ENCODE measurements around the gene SPSB2.

GRCh38 chr12:6866920-6867412 is 6.1 kb downstream of the SPSB2 start:
- TF ChIP-seq POLR2AphosphoS5 (IDR thresholded peaks at IDR 0.05) (peak in 1 of 3 donors; percentile 19), CTCF (IDR thresholded peaks at IDR 0.05) (no peak), POLR2A (IDR thresholded peaks at IDR 0.05) (no peak)

Measured in breast epithelium (tissue), 3 donors.